ENCODE measurements around the gene TCF12. TPM values are rescaled to one million over a fixed set of nuclear protein-coding genes. Genes with fewer than 3 reads are reported as not detected.
A peak's percentile ranks its signal among the peaks of the same experiment; 100 is the strongest.

The TCF12 gene
- total RNA-seq, 1 experiment from 2014 or later: 76.7 TPM

GRCh38 chr15:56923174-56923591, 4.7 kb downstream of the TCF12 start:
- Histone ChIP-seq H3K79me1 (ENCODE audit: insufficient read depth, low read depth, low read length, poor library complexity, severe bottlenecking) (no peaks in the 10 kb centered on the region), H3K23ac (ENCODE audit: insufficient read length, low read depth, low read length) (no peak overlapping the region), H2BK20ac (ENCODE audit: low read depth, low read length, poor library complexity, severe bottlenecking) (no peak overlapping the region), H2AK5ac (ENCODE audit: insufficient read length, low read length) (no peak overlapping the region), H3T11ph (ENCODE audit: low read length) (no peak overlapping the region), H3K27ac (ENCODE audit: insufficient read length, low read depth, low read length) (no peak overlapping the region), H3K4me1 (ENCODE audit: insufficient read depth, low read length) (no peaks in the 10 kb centered on the region), H3K4me2 (ENCODE audit: insufficient read depth, insufficient read length, low read length) (no peak overlapping the region), H2BK15ac (ENCODE audit: low read depth, low read length) (no peak overlapping the region), H3K9me3 (ENCODE audit: control insufficient read depth, low read depth, low read length) (no peaks in the 10 kb centered on the region), H4K91ac (ENCODE audit: insufficient read length, low read depth, low read length) (no peak overlapping the region), H3K18ac (ENCODE audit: insufficient read length, low read depth, low read length) (no peak overlapping the region), H4K8ac (replicated peaks; ENCODE audit: insufficient read length, low read depth, low read length) (no peak overlapping the region), H3K27me3 (ENCODE audit: insufficient read depth, low read length) (no peaks in the 10 kb centered on the region), H3K56ac (ENCODE audit: insufficient read length, low read depth, low read length) (no peak overlapping the region), H3K4ac (ENCODE audit: low read depth, low read length) (no peak overlapping the region), H4K20me1 (ENCODE audit: control insufficient read depth, insufficient read depth, insufficient read length) (no peaks in the 10 kb centered on the region), H3K9ac (ENCODE audit: extremely low read depth, insufficient read length, low read length) (no peak overlapping the region), H3K79me2 (ENCODE audit: insufficient read depth, low read length) (peaks cover 10% of the 10 kb centered on the region; the same call in 1 of the 2 replicates), H3K23me2 (ENCODE audit: insufficient read length, low read depth, low read length, poor library complexity, severe bottlenecking) (peaks cover 6% of the 10 kb centered on the region), H2AFZ (ENCODE audit: low read length) (no peak overlapping the region), H2BK120ac (ENCODE audit: low read depth, low read length, poor library complexity, severe bottlenecking) (no peak overlapping the region), H2BK5ac (ENCODE audit: insufficient read length, low read length) (no peak overlapping the region), H2BK12ac (ENCODE audit: insufficient read length, low read depth, low read length) (no peak overlapping the region), H3K14ac (ENCODE audit: insufficient read depth, low read length) (no peak overlapping the region), H4K5ac (ENCODE audit: insufficient read length, low read depth, low read length) (no peak overlapping the region)
- TF ChIP-seq CTCF (conservative IDR thresholded peaks at IDR 0.05): no peak
- no CpG with 5 or more reads among the region's 3 CpGs for WGBS (ENCODE audit: extremely low coverage, insufficient read length, low lambda C conversion rate)
- H3K9me3 Mint-ChIP-seq: no peaks in the 10 kb centered on the region
- no peaks in the 10 kb centered on the region for H3K27me3 Mint-ChIP-seq (ENCODE audit: low read depth)
- peak overlapping the region in 1 of 3 experiments; percentile 12; a peak in 1 of 7 replicates for H3K27ac Mint-ChIP-seq
- peaks cover 12 to 42% (median 40%) of the 10 kb centered on the region in 3 experiments for H3K36me3 Mint-ChIP-seq (ENCODE audit: insufficient read depth in 1 of 3, low read depth in 3 of 3)
- DNase-seq: no peak
- H3K4me1 Mint-ChIP-seq: peaks cover 36 to 42% of the 10 kb centered on the region in 2 experiments
- H3K4me3 Mint-ChIP-seq: peak overlapping the region in 1 of 2 experiments; percentile 16; a peak in 1 of 5 replicates

Data from H9 (cell line).